Hepatocyte (in vitro differentiated cells): ENCODE data around the gene RFX4. TPM values are rescaled to one million over a fixed set of nuclear protein-coding genes. Genes with fewer than 3 reads are reported as not detected.

Experiments used
- DNase-seq: peaks from one replicate; pipeline ENCODE4 v3.0.0-alpha.2; 2016; ENCODE audit warnings: low spot score
- H2AFZ ChIP-seq: fragments of 200-600 bp; sonication (generic); 2 replicates; pipeline ENCODE4 v1.6.0; 2016; ENCODE audit warnings: antibody characterized with exemption, mild to moderate bottlenecking
- H3K27ac ChIP-seq: fragments of 200-600 bp; sonication (generic); 2 replicates; pipeline ENCODE4 v1.5.1; 2016; ENCODE audit warnings: mild to moderate bottlenecking
- H3K27me3 ChIP-seq: fragments of 200-600 bp; sonication (generic); 2 replicates; pipeline ENCODE4 v1.6.1; 2016
- H3K36me3 ChIP-seq: fragments of 200-600 bp; sonication (generic); replicated peaks from 2 replicates; pipeline ENCODE4 v1.5.1; 2016; ENCODE audit warnings: low read depth; ENCODE audit not compliant: insufficient read depth
- H3K4me1 ChIP-seq: fragments of 200-600 bp; sonication (generic); 2 replicates; pipeline ENCODE4 v1.5.1; 2016; ENCODE audit warnings: mild to moderate bottlenecking, moderate library complexity; ENCODE audit not compliant: insufficient read depth
- H3K4me2 ChIP-seq: fragments of 200-600 bp; sonication (generic); 2 replicates; pipeline ENCODE4 v1.6.0; 2016
- H3K4me3 ChIP-seq: fragments of 200-600 bp; sonication (generic); 2 replicates; pipeline ENCODE4 v1.5.1; 2016; ENCODE audit warnings: mild to moderate bottlenecking
- H3K79me2 ChIP-seq: fragments of 200-600 bp; sonication (generic); 2 replicates; pipeline ENCODE4 v1.6.0; 2017; ENCODE audit warnings: mild to moderate bottlenecking
- H3K9me2 ChIP-seq: fragments of 200-600 bp; sonication (generic); replicated peaks from 2 replicates; pipeline ENCODE4 v1.6.0; 2017; ENCODE audit warnings: mild to moderate bottlenecking; ENCODE audit not compliant: insufficient read depth
- H3K9me3 ChIP-seq: fragments of 200-600 bp; sonication (generic); 2 replicates; pipeline ENCODE4 v1.5.1; 2016; ENCODE audit warnings: low read depth, mild to moderate bottlenecking
- H4K20me1 ChIP-seq: fragments of 200-600 bp; sonication (generic); 2 replicates; pipeline ENCODE4 v1.6.0; 2016; ENCODE audit warnings: mild to moderate bottlenecking; ENCODE audit not compliant: insufficient read depth, poor library complexity, severe bottlenecking
- EZH2 ChIP-seq: fragments of 200-600 bp; sonication (generic); IDR thresholded peaks from 2 replicates; pipeline ENCODE4 v1.6.1; 2016; ENCODE audit warnings: antibody characterized with exemption, mild to moderate bottlenecking, borderline replicate concordance
- EZH2phosphoT487 ChIP-seq: fragments of 200-600 bp; sonication (generic); IDR thresholded peaks from one replicate; pipeline ENCODE4 v1.6.1; 2018; ENCODE audit warnings: antibody characterized with exemption, mild to moderate bottlenecking, low read depth, moderate library complexity; ENCODE audit not compliant: unreplicated experiment, severe bottlenecking
- WGBS: methylation state at CpG from one replicate; pipeline ENCODE4 v1.1.6; 2016; ENCODE audit warnings: low lambda C conversion rate; ENCODE audit errors: missing lambda C conversion rate; 5-methylcytosine and 5-hydroxymethylcytosine counted together
- polyA plus RNA-seq: library from polyadenylated mRNA; unstranded; fragments of >200 nt; fragmentation: Nextera tagmentation; extraction: Ambion mirVana; gene quantifications from 2 replicates; pipeline ENCODE4 v1.2.1, GENCODE V29; 2016
- total RNA-seq: library from RNA; depleted of rRNA; stranded (reverse); fragments of >200 nt; gene quantifications from 2 replicates; pipeline ENCODE4 v1.2.3, GENCODE V29; 2014
- TF ChIP-seq, protein P1 (sequence below): fragments of 200-600 bp; sonication (generic); IDR thresholded peaks from 2 replicates; pipeline ENCODE4 v1.5.1; 2016; ENCODE audit warnings: antibody characterized with exemption, mild to moderate bottlenecking; ENCODE audit not compliant: poor library complexity

Gene RFX4
- total and polyA plus RNA-seq, 2 experiments from 2014 or later, result not detected

DNA sequence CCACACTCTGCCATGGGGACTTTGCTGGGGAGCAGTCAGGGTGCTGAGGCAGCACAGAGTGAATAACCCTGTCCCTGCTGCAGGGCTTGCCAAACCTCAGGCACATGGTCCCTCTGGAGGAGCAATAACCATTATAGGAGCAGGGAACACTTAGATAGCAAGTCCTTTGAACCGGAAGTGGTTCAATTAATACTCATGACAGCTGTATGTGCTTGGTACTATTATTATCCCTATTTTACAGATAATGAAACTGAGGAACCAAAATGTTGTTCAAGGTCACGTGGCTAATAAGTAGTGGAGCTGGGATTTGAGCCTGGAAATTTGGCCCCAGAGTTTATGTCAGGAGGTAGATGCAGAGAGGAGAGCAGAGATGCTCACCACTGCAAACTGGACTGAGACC, 49.0 kb downstream of the RFX4 start:
- 79% methylated on average over 2 of the region's 2 CpGs for WGBS
- Histone ChIP-seq H3K4me3 (no peak overlapping the region), H3K27me3 (no peaks in the 10 kb centered on the region), H3K79me2 (no peaks in the 10 kb centered on the region), H3K36me3 (no peaks in the 10 kb centered on the region), H3K4me2 (no peak overlapping the region), H3K9me2 (no peaks in the 10 kb centered on the region), H3K27ac (no peak overlapping the region), H3K4me1 (peaks cover 11% of the 10 kb centered on the region), H4K20me1 (no peaks in the 10 kb centered on the region), H2AFZ (no peak overlapping the region), H3K9me3 (no peaks in the 10 kb centered on the region)
- no peak for DNase-seq
- TF ChIP-seq EZH2 (no peak), EZH2phosphoT487 (no peak)
- TF ChIP-seq, protein P1, sequence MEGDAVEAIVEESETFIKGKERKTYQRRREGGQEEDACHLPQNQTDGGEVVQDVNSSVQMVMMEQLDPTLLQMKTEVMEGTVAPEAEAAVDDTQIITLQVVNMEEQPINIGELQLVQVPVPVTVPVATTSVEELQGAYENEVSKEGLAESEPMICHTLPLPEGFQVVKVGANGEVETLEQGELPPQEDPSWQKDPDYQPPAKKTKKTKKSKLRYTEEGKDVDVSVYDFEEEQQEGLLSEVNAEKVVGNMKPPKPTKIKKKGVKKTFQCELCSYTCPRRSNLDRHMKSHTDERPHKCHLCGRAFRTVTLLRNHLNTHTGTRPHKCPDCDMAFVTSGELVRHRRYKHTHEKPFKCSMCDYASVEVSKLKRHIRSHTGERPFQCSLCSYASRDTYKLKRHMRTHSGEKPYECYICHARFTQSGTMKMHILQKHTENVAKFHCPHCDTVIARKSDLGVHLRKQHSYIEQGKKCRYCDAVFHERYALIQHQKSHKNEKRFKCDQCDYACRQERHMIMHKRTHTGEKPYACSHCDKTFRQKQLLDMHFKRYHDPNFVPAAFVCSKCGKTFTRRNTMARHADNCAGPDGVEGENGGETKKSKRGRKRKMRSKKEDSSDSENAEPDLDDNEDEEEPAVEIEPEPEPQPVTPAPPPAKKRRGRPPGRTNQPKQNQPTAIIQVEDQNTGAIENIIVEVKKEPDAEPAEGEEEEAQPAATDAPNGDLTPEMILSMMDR, result no peak

DNA sequence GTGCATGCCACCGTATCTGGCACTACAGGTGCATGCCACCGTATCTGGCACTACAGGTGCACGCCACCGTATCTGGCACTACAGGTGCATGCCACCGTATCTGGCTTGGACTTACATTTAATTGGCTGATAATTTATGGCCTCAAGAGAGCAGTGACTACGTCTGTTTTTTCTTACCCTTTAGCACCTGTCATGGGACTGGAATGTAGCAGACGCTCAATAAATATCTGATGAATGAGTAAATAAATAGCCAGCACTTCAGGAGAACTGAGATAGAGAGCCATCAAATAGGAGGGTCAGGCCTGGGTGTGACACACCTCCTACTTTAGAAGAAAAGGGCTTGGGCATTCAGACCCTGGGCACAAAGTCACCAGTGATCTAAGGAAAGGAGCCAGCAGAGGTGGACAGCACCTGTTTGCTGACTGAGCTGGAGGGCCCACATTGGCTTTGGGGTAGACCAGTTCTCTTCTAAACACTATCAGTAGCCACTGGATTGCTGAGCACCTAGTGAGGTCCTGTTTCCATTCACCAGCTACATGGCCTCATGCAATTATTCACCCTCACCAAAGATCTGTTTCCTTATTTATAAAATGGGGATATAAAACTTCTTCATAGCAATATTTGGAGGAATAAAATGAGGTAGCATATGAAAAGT, 50.1 kb downstream of the RFX4 start:
- H2AFZ ChIP-seq, result no peak overlapping the region
- peak; percentile 39 for DNase-seq
- H3K4me1 ChIP-seq, result peaks cover 11% of the 10 kb centered on the region
- H3K36me3 ChIP-seq, result no peaks in the 10 kb centered on the region
- H3K9me3 ChIP-seq, result no peaks in the 10 kb centered on the region
- H3K9me2 ChIP-seq, result no peaks in the 10 kb centered on the region
- no peaks in the 10 kb centered on the region for H4K20me1 ChIP-seq
- no peaks in the 10 kb centered on the region for H3K27me3 ChIP-seq
- peak overlapping the region; percentile 86 for H3K27ac ChIP-seq
- WGBS, result 59% methylated on average over 7 of the region's 7 CpGs
- no peak overlapping the region for H3K4me3 ChIP-seq
- H3K79me2 ChIP-seq, result no peaks in the 10 kb centered on the region
- no peak overlapping the region for H3K4me2 ChIP-seq
- TF ChIP-seq EZH2phosphoT487 (no peak), EZH2 (no peak)
- TF ChIP-seq, protein P1, result no peak

DNA sequence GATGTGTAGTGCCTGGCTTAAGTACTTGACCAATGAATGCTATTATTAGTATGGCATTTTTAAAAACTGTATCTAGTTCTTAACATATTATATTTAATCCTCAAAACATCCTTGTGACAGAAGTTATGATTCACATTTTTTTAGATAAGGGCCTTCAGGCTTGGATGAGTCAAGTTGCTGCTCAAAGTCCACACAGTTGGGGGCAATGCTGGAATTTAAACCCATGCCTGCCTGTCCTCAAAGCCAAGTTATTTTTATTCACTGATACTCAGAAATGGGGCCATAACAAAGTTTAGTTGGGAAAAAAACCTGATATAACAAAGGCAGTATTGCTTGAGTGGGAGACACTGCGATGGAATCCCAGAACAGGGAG, 50.6 kb downstream of the RFX4 start:
- Histone ChIP-seq H3K4me2 (no peak overlapping the region), H2AFZ (no peak overlapping the region), H3K4me1 (peaks cover 11% of the 10 kb centered on the region), H3K36me3 (no peaks in the 10 kb centered on the region), H3K27ac (peak overlapping the region; percentile 86), H3K9me3 (no peaks in the 10 kb centered on the region), H3K27me3 (no peaks in the 10 kb centered on the region), H4K20me1 (no peaks in the 10 kb centered on the region), H3K79me2 (no peaks in the 10 kb centered on the region), H3K9me2 (no peaks in the 10 kb centered on the region), H3K4me3 (no peak overlapping the region)
- 88% methylated on average over 1 of the region's 1 CpG for WGBS
- TF ChIP-seq, protein P1, result no peak
- TF ChIP-seq EZH2phosphoT487 (no peak), EZH2 (no peak)
- DNase-seq, result peak; percentile 41
